H1 (cell line): ENCODE measurements around the gene TBX2.

Source experiments
- CEBPB ChIP-seq: IDR thresholded peaks from 2 replicates; pipeline ENCODE4 v1.6.1; 2012; ENCODE audit warnings: low read depth, low read length
- PHF8 ChIP-seq: fragments of 200-600 bp; sonication (generic); conservative IDR thresholded peaks from 2 replicates; pipeline ENCODE4 v1.7.1; 2012; ENCODE audit warnings: low read depth, mild to moderate bottlenecking, inconsistent platforms, low read length, moderate library complexity
- RAD21 ChIP-seq, 2 experiments: IDR thresholded peaks in 1 of 2; conservative IDR thresholded peaks in 1 of 2; 2 replicates each; pipeline ENCODE4 v1.6.1; 2011; ENCODE audit warnings: low read depth in 2 of 2, low read length in 2 of 2, improper control_type of control experiment in 1 of 2, inconsistent platforms in 1 of 2, mild to moderate bottlenecking in 1 of 2, moderate library complexity in 1 of 2
- RNF2 ChIP-seq: fragments of 200-900, 300-1000 bp; sonication (generic); IDR thresholded peaks from 2 replicates; pipeline ENCODE4 v1.7.1; 2016; ENCODE audit warnings: borderline replicate concordance, low read depth, mild to moderate bottlenecking, antibody characterized with exemption, low read length; ENCODE audit not compliant: poor library complexity, severe bottlenecking; ENCODE audit errors: missing control alignments
- SIRT6 ChIP-seq: IDR thresholded peaks from one replicate; pipeline ENCODE4 v1.7.1; 2012; ENCODE audit warnings: low read length, inconsistent platforms
- TF ChIP-seq, protein P1 (sequence below): IDR thresholded peaks from 2 replicates; pipeline ENCODE4 v1.6.1; 2012; ENCODE audit warnings: inconsistent platforms
- TF ChIP-seq, protein P2 (sequence below), 3 experiments: IDR thresholded peaks; 1 replicate in 2 of 3; 2 replicates in 1 of 3; pipeline versions ENCODE4 v1.5.1 to v1.6.1; 2011; ENCODE audit warnings: low read length in 3 of 3, mild to moderate bottlenecking in 3 of 3, inconsistent platforms in 2 of 3, low read depth in 1 of 3, moderate library complexity in 1 of 3; ENCODE audit not compliant: insufficient read depth in 1 of 3; ENCODE audit errors: control extremely low read depth in 1 of 3

DNA sequence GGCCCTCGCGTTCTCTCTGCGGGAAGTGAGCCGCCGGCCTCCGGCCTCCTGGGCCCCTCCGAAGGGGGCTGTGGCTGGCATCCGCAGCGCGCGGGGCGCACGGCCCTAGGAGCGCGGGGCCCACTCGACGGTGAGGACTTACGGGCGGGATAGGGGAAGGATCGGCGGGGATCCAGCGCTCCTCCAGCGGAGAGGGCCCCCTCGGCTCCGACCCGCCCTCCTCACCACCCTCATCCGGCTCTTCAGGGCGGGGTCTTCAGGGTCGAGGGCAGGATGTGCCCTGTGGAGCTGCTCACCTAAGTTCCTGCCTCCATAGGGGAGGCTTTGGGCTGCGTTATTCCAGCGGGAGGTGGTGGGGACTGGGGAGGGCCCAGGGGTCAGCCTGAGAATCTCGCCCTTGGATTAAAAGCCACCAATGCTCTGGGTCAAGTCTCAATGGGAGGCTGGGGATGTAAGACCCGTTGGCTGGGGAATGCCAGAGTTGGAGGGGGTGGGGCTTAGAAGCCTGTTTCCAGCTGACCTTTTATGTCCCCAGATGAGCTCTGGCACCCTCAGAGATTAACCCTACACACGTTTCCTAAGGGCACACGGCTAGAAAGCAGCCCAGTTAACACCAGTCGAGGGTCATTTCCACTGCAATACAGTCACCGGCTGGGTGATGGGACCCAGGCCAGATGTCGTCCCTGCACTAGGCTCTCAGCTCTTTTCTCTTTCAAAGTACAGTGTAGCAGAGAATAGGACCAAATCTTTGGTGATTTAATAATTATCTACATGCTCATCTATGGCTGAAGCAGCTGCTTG, 13.4 kb downstream of the TBX2 start:
- TF ChIP-seq RAD21 (IDR thresholded peaks at IDR 0.05 in 1 of 2, conservative IDR thresholded peaks at IDR 0.05 in 1 of 2; ENCODE audit: low read depth in 2 of 2, low read length in 2 of 2) (no peak), CEBPB (no peak), RNF2 (no peak), SIRT6 (no peak), PHF8 (0 out of 2 replicates have a peak, but pooled peaks have one; percentile 17)
- TF ChIP-seq, protein P1, sequence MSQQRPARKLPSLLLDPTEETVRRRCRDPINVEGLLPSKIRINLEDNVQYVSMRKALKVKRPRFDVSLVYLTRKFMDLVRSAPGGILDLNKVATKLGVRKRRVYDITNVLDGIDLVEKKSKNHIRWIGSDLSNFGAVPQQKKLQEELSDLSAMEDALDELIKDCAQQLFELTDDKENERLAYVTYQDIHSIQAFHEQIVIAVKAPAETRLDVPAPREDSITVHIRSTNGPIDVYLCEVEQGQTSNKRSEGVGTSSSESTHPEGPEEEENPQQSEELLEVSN, result no peak
- TF ChIP-seq, protein P2, sequence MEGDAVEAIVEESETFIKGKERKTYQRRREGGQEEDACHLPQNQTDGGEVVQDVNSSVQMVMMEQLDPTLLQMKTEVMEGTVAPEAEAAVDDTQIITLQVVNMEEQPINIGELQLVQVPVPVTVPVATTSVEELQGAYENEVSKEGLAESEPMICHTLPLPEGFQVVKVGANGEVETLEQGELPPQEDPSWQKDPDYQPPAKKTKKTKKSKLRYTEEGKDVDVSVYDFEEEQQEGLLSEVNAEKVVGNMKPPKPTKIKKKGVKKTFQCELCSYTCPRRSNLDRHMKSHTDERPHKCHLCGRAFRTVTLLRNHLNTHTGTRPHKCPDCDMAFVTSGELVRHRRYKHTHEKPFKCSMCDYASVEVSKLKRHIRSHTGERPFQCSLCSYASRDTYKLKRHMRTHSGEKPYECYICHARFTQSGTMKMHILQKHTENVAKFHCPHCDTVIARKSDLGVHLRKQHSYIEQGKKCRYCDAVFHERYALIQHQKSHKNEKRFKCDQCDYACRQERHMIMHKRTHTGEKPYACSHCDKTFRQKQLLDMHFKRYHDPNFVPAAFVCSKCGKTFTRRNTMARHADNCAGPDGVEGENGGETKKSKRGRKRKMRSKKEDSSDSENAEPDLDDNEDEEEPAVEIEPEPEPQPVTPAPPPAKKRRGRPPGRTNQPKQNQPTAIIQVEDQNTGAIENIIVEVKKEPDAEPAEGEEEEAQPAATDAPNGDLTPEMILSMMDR (IDR thresholded peaks at IDR 0.05; ENCODE audit: control extremely low read depth in 1 of 3, insufficient read depth in 1 of 3, low read depth in 1 of 3, low read length in 3 of 3), result no peak
